K562 (cell line): ENCODE results near the gene SF3B4. TPM values are rescaled to one million over a fixed set of nuclear protein-coding genes. Genes with fewer than 3 reads are reported as not detected.
A peak's percentile ranks its signal among the peaks of the same experiment; 100 is the strongest.

Experiments
- ARNT ChIP-seq, 2 experiments: fragments of 450-650 bp; IDR thresholded peaks; 2 replicates each; pipeline ENCODE4 v1.6.1; 2016; ENCODE audit warnings: mild to moderate bottlenecking in 1 of 2
- E2F4 ChIP-seq: sonication (generic); formaldehyde crosslinking; IDR thresholded peaks from 2 replicates; pipeline ENCODE4 v1.8.0; 2022; ENCODE audit warnings: mild to moderate bottlenecking, low read depth, missing genetic modification reagents
- GMEB1 ChIP-seq: fragments of 250-450 bp; sonication (Bioruptor Pico); IDR thresholded peaks from 2 replicates; pipeline ENCODE4 v1.4.0; 2020; ENCODE audit warnings: mild to moderate bottlenecking
- HOMEZ ChIP-seq: fragments of 250-450 bp; sonication (Bioruptor Pico); IDR thresholded peaks from 2 replicates; pipeline ENCODE4 v1.4.0; 2020; ENCODE audit warnings: mild to moderate bottlenecking, moderate library complexity
- PHB ChIP-seq: fragments of 250-450 bp; sonication (Bioruptor Pico); IDR thresholded peaks from 2 replicates; pipeline ENCODE4 v1.5.0; 2021
- PREB ChIP-seq: sonication (generic); formaldehyde crosslinking; IDR thresholded peaks from 2 replicates; pipeline ENCODE4 v1.8.1; 2023; ENCODE audit warnings: mild to moderate bottlenecking, missing genetic modification reagents
- PYGO2 ChIP-seq: fragments of 450-650 bp; IDR thresholded peaks from 2 replicates; pipeline ENCODE4 v1.6.1; 2016; ENCODE audit warnings: mild to moderate bottlenecking, missing genetic modification characterization, moderate library complexity, missing compliant biosample characterization
- RB1 ChIP-seq: fragments of 450-650 bp; IDR thresholded peaks from 2 replicates; pipeline ENCODE4 v1.6.1; 2017; ENCODE audit warnings: low read depth, mild to moderate bottlenecking
- RBBP5 ChIP-seq: fragments of 200-600 bp; sonication (generic); IDR thresholded peaks from 2 replicates; pipeline ENCODE4 v1.6.1; 2012; ENCODE audit warnings: borderline replicate concordance, mild to moderate bottlenecking, low read length, control low read depth, inconsistent platforms; ENCODE audit not compliant: insufficient read depth, poor library complexity, severe bottlenecking
- RERE ChIP-seq: sonication (generic); formaldehyde crosslinking; IDR thresholded peaks from 2 replicates; pipeline ENCODE4 v1.8.0; 2023; ENCODE audit warnings: missing genetic modification reagents, mild to moderate bottlenecking, borderline replicate concordance
- SOX6 ChIP-seq: fragments of 450-650 bp; IDR thresholded peaks from 2 replicates; pipeline ENCODE4 v1.6.1; 2014; ENCODE audit warnings: mild to moderate bottlenecking
- SUPT5H ChIP-seq: fragments of 450-650 bp; IDR thresholded peaks from 2 replicates; pipeline ENCODE4 v1.6.1; 2016
- TFAM ChIP-seq: fragments of 250-450 bp; sonication (Bioruptor Pico); conservative IDR thresholded peaks from 2 replicates; pipeline ENCODE4 v1.5.0; 2021; ENCODE audit warnings: mild to moderate bottlenecking, moderate library complexity
- ZKSCAN3 ChIP-seq: fragments of 250-450 bp; sonication (Bioruptor Pico); IDR thresholded peaks from 2 replicates; pipeline ENCODE4 v1.4.0; 2020
- ZNF24 ChIP-seq: fragments of 450-650 bp; IDR thresholded peaks from 2 replicates; pipeline ENCODE4 v1.6.1; 2016
- ZNF586 ChIP-seq: fragments of 450-650 bp; formaldehyde crosslinking; conservative IDR thresholded peaks from 2 replicates; pipeline ENCODE4 v1.4.0; 2020; ENCODE audit warnings: mild to moderate bottlenecking, moderate library complexity
- polyA plus RNA-seq, 8 experiments: library from polyadenylated mRNA; depleted of rRNA in 4 of 8; stranded (reverse) in 5 of 8; unstranded in 3 of 8; fragments of >200 nt; fragmentation: Nextera tagmentation in 2 of 8; fragmentation: Illumina TruSeq in 1 of 8; extraction: Ambion mirVana in 2 of 8; extraction: Trizol in 1 of 8; gene quantifications; 2 replicates each; pipeline versions ENCODE4 v1.2.1 to v1.2.3, GENCODE V29; 2011 to 2014; ENCODE audit warnings: inconsistent platforms in 1 of 8, missing spikeins in 1 of 8
- total RNA-seq, 7 experiments: library from RNA; depleted of rRNA in 6 of 7; stranded (reverse); fragments of >200 nt in 6 of 7; fragmentation: Illumina TruSeq in 2 of 7; extraction: Trizol in 2 of 7; gene quantifications; 2 replicates each; pipeline versions ENCODE4 v1.2.1 to v1.2.3, GENCODE V29; 2011 to 2021; ENCODE audit warnings: low replicate concordance in 1 of 7

The SF3B4 gene
- total and polyA plus RNA-seq, 9 of the 15 experiments (the other 6 are each of a cell fraction or from before 2014, with no cell fraction given) = 3.0 to 88.0 (median 26.1) TPM

- no peak for TF ChIP-seq E2F4 (CRISPR knock-in tag)
- TF ChIP-seq PYGO2 (tag) = no peak
- TF ChIP-seq SUPT5H = peak; percentile 44
- TF ChIP-seq PREB (CRISPR knock-in tag) = peak; percentile 98; the same call in 1 of the 2 replicates
- TF ChIP-seq ZNF586 = 0 out of 2 replicates have a peak, but pooled peaks have one; percentile 6
- TF ChIP-seq ZNF24 = no peak
- no peak; a peak in 1 of 4 replicates for TF ChIP-seq ARNT (IDR thresholded peaks at IDR 0.05)
- TF ChIP-seq RB1 = no peak
- no peak for TF ChIP-seq PHB (CRISPR knock-in tag)
- no peak for TF ChIP-seq GMEB1
- TF ChIP-seq RBBP5 = no peak
- TF ChIP-seq TFAM (CRISPR knock-in tag) = no peak
- no peak for TF ChIP-seq RERE (CRISPR knock-in tag)
- TF ChIP-seq HOMEZ (CRISPR knock-in tag) = no peak
- no peak for TF ChIP-seq ZKSCAN3 (CRISPR knock-in tag)
- no peak for TF ChIP-seq SOX6
These were observed 42.1 kb downstream of the SF3B4 start (continued) for GRCh38 chr1:149885339-149886120.
